Measurements from ENCODE around the gene IGFL1. TPM values are rescaled to one million over a fixed set of nuclear protein-coding genes. Genes with fewer than 3 reads are reported as not detected.

The IGFL1 gene
- total RNA-seq, 2 donors from 2014 or later: 4.8 TPM; not detected in 1

DNA sequence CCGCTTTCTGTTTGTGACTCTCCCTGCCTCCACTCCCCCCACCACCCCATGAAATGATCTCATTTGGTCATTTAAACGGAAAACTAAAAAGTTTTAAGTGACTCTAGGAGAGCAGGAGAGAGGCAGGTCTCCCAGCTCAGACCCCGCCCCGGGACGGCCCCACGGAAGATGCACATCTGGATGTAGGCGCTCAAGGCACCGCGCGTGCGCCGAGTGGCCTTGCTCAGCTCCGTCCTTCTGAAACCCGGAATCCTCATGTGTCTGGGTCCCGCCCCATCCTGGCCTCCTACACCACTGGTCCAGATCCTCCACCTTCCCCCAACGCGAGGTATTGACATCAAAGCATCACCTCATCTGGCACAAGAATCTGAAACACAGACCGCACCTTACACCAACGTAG is 15.7 kb upstream of the IGFL1 start:
- H3K27ac ChIP-seq: no peak overlapping the region
- no peak for TF ChIP-seq POLR2A (IDR thresholded peaks at IDR 0.05)
- TF ChIP-seq, protein P1, sequence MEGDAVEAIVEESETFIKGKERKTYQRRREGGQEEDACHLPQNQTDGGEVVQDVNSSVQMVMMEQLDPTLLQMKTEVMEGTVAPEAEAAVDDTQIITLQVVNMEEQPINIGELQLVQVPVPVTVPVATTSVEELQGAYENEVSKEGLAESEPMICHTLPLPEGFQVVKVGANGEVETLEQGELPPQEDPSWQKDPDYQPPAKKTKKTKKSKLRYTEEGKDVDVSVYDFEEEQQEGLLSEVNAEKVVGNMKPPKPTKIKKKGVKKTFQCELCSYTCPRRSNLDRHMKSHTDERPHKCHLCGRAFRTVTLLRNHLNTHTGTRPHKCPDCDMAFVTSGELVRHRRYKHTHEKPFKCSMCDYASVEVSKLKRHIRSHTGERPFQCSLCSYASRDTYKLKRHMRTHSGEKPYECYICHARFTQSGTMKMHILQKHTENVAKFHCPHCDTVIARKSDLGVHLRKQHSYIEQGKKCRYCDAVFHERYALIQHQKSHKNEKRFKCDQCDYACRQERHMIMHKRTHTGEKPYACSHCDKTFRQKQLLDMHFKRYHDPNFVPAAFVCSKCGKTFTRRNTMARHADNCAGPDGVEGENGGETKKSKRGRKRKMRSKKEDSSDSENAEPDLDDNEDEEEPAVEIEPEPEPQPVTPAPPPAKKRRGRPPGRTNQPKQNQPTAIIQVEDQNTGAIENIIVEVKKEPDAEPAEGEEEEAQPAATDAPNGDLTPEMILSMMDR (IDR thresholded peaks at IDR 0.05): no peak
- TF ChIP-seq POLR2AphosphoS5 (IDR thresholded peaks at IDR 0.05): no peak
- H3K27me3 ChIP-seq (replicated peaks; ENCODE audit: insufficient read depth): no peaks in the 10 kb centered on the region
- WGBS: 87% methylated on average over 19 of the region's 19 CpGs
- no peaks in the 10 kb centered on the region for H3K4me1 ChIP-seq (replicated peaks)
- H3K4me3 ChIP-seq: no peak overlapping the region
- H3K36me3 ChIP-seq: no peaks in the 10 kb centered on the region
- DNase-seq (ENCODE audit: low spot score): no peak
- H3K9me3 ChIP-seq: no peaks in the 10 kb centered on the region
- intact Hi-C loops (cut with DNase I): no loop called here

DNA sequence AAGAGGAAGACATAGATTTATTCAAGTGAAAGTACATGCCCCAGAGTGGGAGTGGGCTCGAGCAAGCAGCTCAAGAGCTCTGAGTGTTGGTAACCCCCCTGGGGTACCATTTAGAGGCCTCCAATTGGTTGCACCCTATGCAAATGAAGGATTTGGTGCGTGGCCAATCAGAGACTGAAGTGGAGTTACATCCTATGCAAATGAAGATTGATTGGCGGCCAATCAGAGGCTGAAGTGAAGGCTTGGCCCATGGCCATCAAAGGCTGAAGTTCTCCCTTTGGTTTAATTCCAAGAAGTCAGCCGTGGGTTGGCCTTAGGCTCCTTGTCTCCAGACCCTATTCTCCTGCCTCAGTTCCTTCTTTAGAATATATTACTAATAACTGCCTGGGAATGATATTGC is 12.9 kb upstream of the IGFL1 start:
- Histone ChIP-seq H3K27ac (no peak overlapping the region), H3K4me1 (replicated peaks) (no peaks in the 10 kb centered on the region), H3K9me3 (no peaks in the 10 kb centered on the region), H3K36me3 (no peaks in the 10 kb centered on the region), H3K4me3 (no peak overlapping the region), H3K27me3 (replicated peaks; ENCODE audit: insufficient read depth) (no peaks in the 10 kb centered on the region)
- intact Hi-C loops (cut with DNase I): no loop called here
- DNase-seq (ENCODE audit: low spot score): no peak
- 63% methylated on average over 4 of the region's 4 CpGs for WGBS
- TF ChIP-seq POLR2AphosphoS5 (IDR thresholded peaks at IDR 0.05) (no peak), POLR2A (IDR thresholded peaks at IDR 0.05) (no peak)
- TF ChIP-seq, protein P1 (IDR thresholded peaks at IDR 0.05): no peak

DNA sequence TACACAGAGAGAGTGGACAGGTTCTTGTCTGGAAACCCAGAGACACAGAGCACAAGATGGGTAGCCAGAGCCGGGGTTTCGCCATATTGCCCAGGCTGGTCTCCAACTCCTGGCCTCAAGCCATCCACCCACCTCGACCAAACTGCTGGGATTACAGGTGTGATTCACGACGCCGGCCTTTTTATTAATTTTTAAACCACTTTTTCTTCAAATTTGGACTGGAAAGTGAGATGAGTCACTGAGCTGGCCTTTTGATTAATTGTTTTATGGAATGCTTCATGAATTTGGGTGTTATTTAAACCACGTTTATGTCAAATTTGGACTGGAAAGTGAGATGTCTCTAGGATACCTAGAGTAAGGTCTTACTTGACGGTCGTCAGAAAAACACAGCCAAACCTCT is 12.1 kb upstream of the IGFL1 start:
- 77% methylated on average over 9 of the region's 9 CpGs for WGBS
- Histone ChIP-seq H3K9me3 (no peaks in the 10 kb centered on the region), H3K36me3 (no peaks in the 10 kb centered on the region), H3K27ac (no peak overlapping the region), H3K4me1 (replicated peaks) (no peaks in the 10 kb centered on the region), H3K4me3 (no peak overlapping the region), H3K27me3 (replicated peaks; ENCODE audit: insufficient read depth) (no peaks in the 10 kb centered on the region)
- TF ChIP-seq POLR2A (IDR thresholded peaks at IDR 0.05): no peak
- TF ChIP-seq, protein P1 (IDR thresholded peaks at IDR 0.05): no peak
- TF ChIP-seq POLR2AphosphoS5 (IDR thresholded peaks at IDR 0.05): no peak
- intact Hi-C loops (cut with DNase I): no loop called here
- no peak for DNase-seq (ENCODE audit: low spot score)

DNA sequence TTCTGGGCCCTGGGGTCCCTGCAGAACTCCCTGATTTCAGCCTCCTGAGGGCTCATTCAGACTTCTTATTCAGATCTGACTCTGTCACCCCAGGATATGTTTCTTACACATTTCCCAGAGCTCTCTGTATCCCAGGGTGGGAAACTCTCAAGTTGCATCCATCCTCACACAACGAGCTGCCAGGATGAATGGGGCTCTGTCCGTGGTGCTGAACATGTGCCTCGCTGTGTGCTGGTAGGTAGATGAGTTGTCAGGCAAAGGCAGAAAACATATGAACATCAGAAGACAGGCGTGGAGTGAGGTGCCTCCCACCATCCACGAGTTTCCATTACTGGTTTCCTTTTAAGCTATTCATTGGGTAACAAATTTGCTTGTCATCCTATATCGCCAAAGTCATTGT is 11.4 kb upstream of the IGFL1 start:
- H3K9me3 ChIP-seq: no peaks in the 10 kb centered on the region
- TF ChIP-seq, protein P1 (IDR thresholded peaks at IDR 0.05): no peak
- no peak overlapping the region for H3K27ac ChIP-seq
- no peaks in the 10 kb centered on the region for H3K27me3 ChIP-seq (replicated peaks; ENCODE audit: insufficient read depth)
- intact Hi-C loops (cut with DNase I): no loop called here
- no peak for DNase-seq (ENCODE audit: low spot score)
- 13% methylated on average over 6 of the region's 6 CpGs for WGBS
- no peaks in the 10 kb centered on the region for H3K36me3 ChIP-seq
- no peaks in the 10 kb centered on the region for H3K4me1 ChIP-seq (replicated peaks)
- no peak overlapping the region for H3K4me3 ChIP-seq

DNA sequence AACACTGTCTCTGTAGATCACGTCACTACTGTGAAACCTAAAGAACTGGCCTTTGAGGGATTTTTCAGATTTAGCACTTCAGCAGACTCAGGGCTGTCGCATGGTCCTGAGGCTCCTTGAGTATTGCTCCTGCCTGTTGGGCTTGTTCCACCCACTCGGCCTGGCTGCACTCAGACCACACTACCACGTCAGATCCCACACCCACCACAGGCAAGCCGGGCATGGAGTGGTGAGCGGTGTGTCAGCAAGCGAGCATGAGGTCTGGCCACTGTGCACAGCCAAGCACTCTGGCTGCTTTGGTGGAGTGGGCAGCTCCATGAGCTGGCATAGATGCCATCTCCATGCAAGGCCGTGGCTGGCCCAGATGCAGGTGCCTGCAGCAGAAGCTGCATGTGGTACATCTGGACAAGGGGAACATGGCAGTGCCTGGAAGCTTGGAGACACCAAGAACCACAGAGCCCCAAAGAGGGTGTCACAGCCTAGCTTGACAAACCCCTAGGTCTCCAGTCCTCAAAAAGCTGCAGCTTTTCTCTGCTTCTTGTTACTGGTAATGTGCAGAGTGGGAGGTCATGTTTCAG is 9.4 kb upstream of the IGFL1 start:
- Histone ChIP-seq H3K9me3 (no peaks in the 10 kb centered on the region), H3K27me3 (replicated peaks; ENCODE audit: insufficient read depth) (no peaks in the 10 kb centered on the region), H3K4me3 (no peak overlapping the region), H3K36me3 (no peaks in the 10 kb centered on the region), H3K27ac (no peak overlapping the region), H3K4me1 (replicated peaks) (no peaks in the 10 kb centered on the region)
- 85% methylated on average over 7 of the region's 8 CpGs for WGBS
- intact Hi-C loops (cut with DNase I): no loop called here
- TF ChIP-seq POLR2A (IDR thresholded peaks at IDR 0.05) (no peak), POLR2AphosphoS5 (IDR thresholded peaks at IDR 0.05) (no peak)
- TF ChIP-seq, protein P1 (IDR thresholded peaks at IDR 0.05): no peak
- DNase-seq (ENCODE audit: low spot score): no peak

All from prostate gland (tissue), 2 donors.